GM19193 (cell line): Measurements from ENCODE around the gene FZR1.

ENCODE experiments used
- POLR2A ChIP-seq: IDR thresholded peaks from 4 replicates; pipeline ENCODE4 v1.6.1; 2011; ENCODE audit not compliant: insufficient read depth, insufficient read length; ENCODE audit errors: extremely low read depth

FZR1 gene

GRCh38 chr19:3549816-3550215 lies 43.7 kb downstream of the FZR1 start:
- TF ChIP-seq POLR2A = no peak

- no peak for TF ChIP-seq POLR2A
Measured at GRCh38 chr19:3550947-3551791, 45.1 kb downstream of the FZR1 start.

GRCh38 chr19:3551792-3552095 lies 45.6 kb downstream of the FZR1 start:
- TF ChIP-seq POLR2A = no peak

- TF ChIP-seq POLR2A = no peak
Measured at GRCh38 chr19:3554254-3555083, 48.4 kb downstream of the FZR1 start.

GRCh38 chr19:3555653-3556422 lies 49.7 kb downstream of the FZR1 start:
- no peak for TF ChIP-seq POLR2A

- no peak for TF ChIP-seq POLR2A
Measured at GRCh38 chr19:3556423-3556977, 50.4 kb downstream of the FZR1 start.

GRCh38 chr19:3556978-3557460 lies 50.9 kb downstream of the FZR1 start:
- TF ChIP-seq POLR2A = no peak

- TF ChIP-seq POLR2A = peak; percentile 81
Measured at GRCh38 chr19:3557461-3558248, 51.5 kb downstream of the FZR1 start, which contains the start of gene MFSD12. TSS of gene MFSD12 (minus strand) at chr19:3557586. CDS start at chr19:3557403, 183 bp downstream.

- no peak for TF ChIP-seq POLR2A
Measured at GRCh38 chr19:3563709-3564524, 57.8 kb downstream of the FZR1 start.

GRCh38 chr19:3565139-3565538 lies 59.0 kb downstream of the FZR1 start:
- TF ChIP-seq POLR2A = no peak

- TF ChIP-seq POLR2A = no peak
Measured at GRCh38 chr19:3570606-3571011, 64.5 kb downstream of the FZR1 start.

- TF ChIP-seq POLR2A = no peak
Measured at GRCh38 chr19:3572132-3572854, 66.2 kb downstream of the FZR1 start.

GRCh38 chr19:3572855-3573161 lies 66.7 kb downstream of the FZR1 start, which contains the start of gene HMG20B:
TSS of gene HMG20B (plus strand) at chr19:3572944. CDS start at chr19:3573310, 366 bp downstream.
- no peak for TF ChIP-seq POLR2A
